ENCODE results near the gene DDN. TPM values are rescaled to one million over a fixed set of nuclear protein-coding genes. Genes with fewer than 3 reads are reported as not detected.

The DDN gene
- total RNA-seq, 1 experiment from 2014 or later = 0.35 TPM

- H3K9me3 ChIP-seq (ENCODE audit: control insufficient read depth, low read depth, low read length) = no peaks in the 10 kb centered on the region
- H3K23ac ChIP-seq (ENCODE audit: insufficient read length, low read depth, low read length) = no peak overlapping the region
- no peak for TF ChIP-seq CTCF (conservative IDR thresholded peaks at IDR 0.05)
- H3K56ac ChIP-seq (ENCODE audit: insufficient read length, low read depth, low read length) = no peak overlapping the region
- no peak overlapping the region for H2BK20ac ChIP-seq (ENCODE audit: low read depth, low read length, poor library complexity, severe bottlenecking)
- H4K8ac ChIP-seq (replicated peaks; ENCODE audit: insufficient read length, low read depth, low read length) = no peak overlapping the region
- no peaks in the 10 kb centered on the region for H3K27me3 ChIP-seq (ENCODE audit: insufficient read depth, low read length)
- no peaks in the 10 kb centered on the region for H3K23me2 ChIP-seq (ENCODE audit: insufficient read length, low read depth, low read length, poor library complexity, severe bottlenecking)
- Mint-ChIP-seq H3K27ac (no peak overlapping the region), H3K9me3 (no peaks in the 10 kb centered on the region), H3K4me3 (no peak overlapping the region), H3K36me3 (ENCODE audit: insufficient read depth in 1 of 3, low read depth in 3 of 3) (peaks cover 50 to 98% (median 89%) of the 10 kb centered on the region in 3 experiments), H3K27me3 (ENCODE audit: low read depth) (no peaks in the 10 kb centered on the region), H3K4me1 (no peaks in the 10 kb centered on the region)
- H3K79me1 ChIP-seq (ENCODE audit: insufficient read depth, low read depth, low read length, poor library complexity, severe bottlenecking) = no peaks in the 10 kb centered on the region
- no peak overlapping the region for H4K5ac ChIP-seq (ENCODE audit: insufficient read length, low read depth, low read length)
- H2BK120ac ChIP-seq (ENCODE audit: low read depth, low read length, poor library complexity, severe bottlenecking) = no peak overlapping the region
- H3K4ac ChIP-seq (ENCODE audit: low read depth, low read length) = no peak overlapping the region
- H3K4me1 ChIP-seq (ENCODE audit: insufficient read depth, low read length) = no peaks in the 10 kb centered on the region
- no peaks in the 10 kb centered on the region for H4K20me1 ChIP-seq (ENCODE audit: control insufficient read depth, insufficient read depth, insufficient read length)
- no peak overlapping the region for H2BK12ac ChIP-seq (ENCODE audit: insufficient read length, low read depth, low read length)
- no peak overlapping the region for H2BK5ac ChIP-seq (ENCODE audit: insufficient read length, low read length)
- H3K9ac ChIP-seq (ENCODE audit: extremely low read depth, insufficient read length, low read length) = no peak overlapping the region
- no peak overlapping the region for H3K18ac ChIP-seq (ENCODE audit: insufficient read length, low read depth, low read length)
- WGBS (ENCODE audit: extremely low coverage, insufficient read length, low lambda C conversion rate) = no CpG with 5 or more reads among the region's 30 CpGs
- H3T11ph ChIP-seq (ENCODE audit: low read length) = no peak overlapping the region
- no peak overlapping the region for H3K27ac ChIP-seq (ENCODE audit: insufficient read length, low read depth, low read length)
- no peak overlapping the region for H2AFZ ChIP-seq (ENCODE audit: low read length)
- no peaks in the 10 kb centered on the region for H3K79me2 ChIP-seq (ENCODE audit: insufficient read depth, low read length)
- H3K4me2 ChIP-seq (ENCODE audit: insufficient read depth, insufficient read length, low read length) = no peak overlapping the region
- H2BK15ac ChIP-seq (ENCODE audit: low read depth, low read length) = no peak overlapping the region
- no peak overlapping the region for H2AK5ac ChIP-seq (ENCODE audit: insufficient read length, low read length)
- H3K14ac ChIP-seq (ENCODE audit: insufficient read depth, low read length) = no peak overlapping the region
- no peak overlapping the region for H4K91ac ChIP-seq (ENCODE audit: insufficient read length, low read depth, low read length)
- DNase-seq = no peak
These were observed 40.5 kb upstream of the DDN start for GRCh38 chr12:49039421-49040363.
